A673 (cell line): ENCODE results near the gene MAOA. TPM values are rescaled to one million over a fixed set of nuclear protein-coding genes. Genes with fewer than 3 reads are reported as not detected.

Experiments
- BruUV-seq: library from RNA; stranded (reverse); fragments of 400-500 nt; replicated peaks from 2 replicates; lab custom pipeline; 2021; lab: Mats Ljungman, UMichigan
- CTCF ChIA-PET: fragments of 300-600 bp; sonication (Branson Sonifier 250); formaldehyde crosslinking; loops from one replicate; lab custom pipeline; 2022; ENCODE audit warnings: antibody characterized with exemption; lab: Charles Lee
- POLR2A ChIA-PET: fragments of 300-600 bp; sonication (Branson Sonifier 250); formaldehyde crosslinking; loops from one replicate; lab custom pipeline; 2022; ENCODE audit warnings: antibody characterized with exemption; ENCODE audit not compliant: low non-redundant PET; lab: Charles Lee
- DNase-seq: peaks from one replicate; pipeline ENCODE4 v3.0.0-alpha.2; 2015; ENCODE audit warnings: low spot score
- H3K27ac ChIP-seq: fragments of 200-600 bp; sonication (generic); 2 replicates; pipeline ENCODE4 v1.5.1; 2016; ENCODE audit warnings: mixed run types, low read depth, mild to moderate bottlenecking, mixed read lengths, antibody characterized with exemption, low read length; ENCODE audit not compliant: poor library complexity, severe bottlenecking
- H3K27me3 ChIP-seq: fragments of 200-600 bp; sonication (generic); replicated peaks from 2 replicates; pipeline ENCODE4 v1.6.1; 2017; ENCODE audit warnings: mixed run types, low read depth, mild to moderate bottlenecking, mixed read lengths, antibody characterized with exemption, low read length; ENCODE audit not compliant: insufficient read depth, poor library complexity
- H3K36me3 ChIP-seq: fragments of 200-600 bp; sonication (generic); 2 replicates; pipeline ENCODE4 v1.6.1; 2016; ENCODE audit warnings: mixed run types, mild to moderate bottlenecking, mixed read lengths, antibody characterized with exemption, low read length; ENCODE audit not compliant: insufficient read depth, poor library complexity, severe bottlenecking
- H3K4me1 ChIP-seq: fragments of 200-600 bp; sonication (generic); 2 replicates; pipeline ENCODE4 v1.6.1; 2017; ENCODE audit warnings: mixed run types, mild to moderate bottlenecking, mixed read lengths, antibody characterized with exemption, low read length; ENCODE audit not compliant: insufficient read depth, poor library complexity, severe bottlenecking
- H3K4me3 ChIP-seq: fragments of 200-600 bp; sonication (generic); 2 replicates; pipeline ENCODE4 v1.5.1; 2016; ENCODE audit warnings: low read depth, mixed run types, mild to moderate bottlenecking, mixed read lengths, low read length; ENCODE audit not compliant: poor library complexity, severe bottlenecking
- H3K9me3 ChIP-seq: fragments of 200-600 bp; sonication (generic); 2 replicates; pipeline ENCODE4 v1.6.1; 2016; ENCODE audit warnings: mixed run types, low read depth, mild to moderate bottlenecking, mixed read lengths, antibody characterized with exemption, low read length; ENCODE audit not compliant: poor library complexity, severe bottlenecking
- CTCF ChIP-seq: fragments of 300-800, 200-600 bp; sonication (generic); conservative IDR thresholded peaks from 2 replicates; pipeline ENCODE4 v1.5.1; 2017; ENCODE audit warnings: low read depth, mild to moderate bottlenecking, antibody characterized with exemption, low read length, moderate library complexity, mixed read lengths
- EZH2 ChIP-seq: fragments of 200-600 bp; sonication (generic); IDR thresholded peaks from 2 replicates; pipeline ENCODE4 v1.6.1; 2017; ENCODE audit warnings: borderline replicate concordance, low read depth, mild to moderate bottlenecking, mixed read lengths, antibody characterized with exemption, low read length; ENCODE audit not compliant: poor library complexity, severe bottlenecking
- intact Hi-C: fragments of 100-400 bp; cut with micrococcal nuclease; formaldehyde crosslinking; loops from one replicate; pipeline ENCODE4 v1.10.0; 2022; ENCODE audit not compliant: unreplicated experiment
- total RNA-seq: library from RNA; stranded (reverse); gene quantifications from 2 replicates; pipeline ENCODE4 v1.2.3, GENCODE V29; 2021

Gene MAOA
- total RNA-seq, 1 experiment from 2014 or later: 6.1 TPM

GRCh38 chrX:43753637-43754036 lies 97.5 kb downstream of the MAOA start:
- H3K27ac ChIP-seq: no peak overlapping the region
- ChIA-PET POLR2A (no interaction called here), CTCF (no interaction called here)
- no peak for DNase-seq
- no peaks in the 10 kb centered on the region for H3K9me3 ChIP-seq
- H3K36me3 ChIP-seq: no peaks in the 10 kb centered on the region
- intact Hi-C loops: loop anchor here (5.0 kb wide), 1 partner anchor 406 kb away; no protein-coding TSS in a partner anchor
- no peak for TF ChIP-seq CTCF
- TF ChIP-seq EZH2: no peak
- no peaks in the 10 kb centered on the region for H3K27me3 ChIP-seq
- H3K4me3 ChIP-seq: no peak overlapping the region
- H3K4me1 ChIP-seq: no peaks in the 10 kb centered on the region
- BruUV-seq: no TSS peak

GRCh38 chrX:43756076-43756475 lies 100.0 kb downstream of the MAOA start:
- Histone ChIP-seq H3K27ac (no peak overlapping the region), H3K4me3 (no peak overlapping the region), H3K4me1 (no peaks in the 10 kb centered on the region), H3K36me3 (no peaks in the 10 kb centered on the region), H3K27me3 (no peaks in the 10 kb centered on the region), H3K9me3 (no peaks in the 10 kb centered on the region)
- ChIA-PET POLR2A (no interaction called here), CTCF (no interaction called here)
- no TSS peak for BruUV-seq
- TF ChIP-seq EZH2: no peak
- no peak for TF ChIP-seq CTCF
- intact Hi-C loops: no loop called here
- no peak for DNase-seq

- Histone ChIP-seq H3K36me3 (no peaks in the 10 kb centered on the region), H3K27me3 (no peaks in the 10 kb centered on the region), H3K9me3 (no peaks in the 10 kb centered on the region), H3K4me3 (no peak overlapping the region), H3K4me1 (no peaks in the 10 kb centered on the region), H3K27ac (no peak overlapping the region)
- intact Hi-C loops: no loop called here
- no peak for TF ChIP-seq CTCF
- TF ChIP-seq EZH2: no peak
- no TSS peak for BruUV-seq
- DNase-seq: no peak
- CTCF ChIA-PET: no interaction called here
- POLR2A ChIA-PET: no interaction called here
These were observed 101.9 kb downstream of the MAOA start for GRCh38 chrX:43758044-43758443.
